ENCODE measurements around the gene UBL4B. TPM values are rescaled to one million over a fixed set of nuclear protein-coding genes. Genes with fewer than 3 reads are reported as not detected.

The UBL4B gene
- total RNA-seq, 1 experiment from 2014 or later = not detected

DNA sequence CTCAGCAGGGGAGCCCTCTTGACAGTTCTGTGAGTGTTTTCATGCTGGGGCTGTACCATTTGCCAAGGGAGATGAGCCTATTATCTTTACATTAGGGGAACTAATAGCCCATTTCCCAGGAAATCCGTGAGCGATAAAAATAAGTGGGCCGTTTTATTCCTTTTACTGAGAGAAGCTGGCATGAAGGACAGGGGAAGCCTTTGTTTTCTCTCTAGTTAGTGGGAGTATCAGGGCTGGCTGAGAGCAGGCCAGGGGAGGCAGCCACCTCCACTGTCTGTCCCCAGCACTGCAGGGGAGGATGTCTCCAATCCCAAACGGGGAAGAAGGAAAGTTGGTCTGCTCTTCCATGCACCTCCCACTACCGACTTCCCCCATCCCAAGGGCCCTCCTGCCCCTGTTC is 2.5 kb downstream of the UBL4B start:
- no peaks in the 10 kb centered on the region for H3K4me1 ChIP-seq (ENCODE audit: insufficient read depth, low read length)
- no peak overlapping the region for H4K8ac ChIP-seq (replicated peaks; ENCODE audit: insufficient read length, low read depth, low read length)
- Mint-ChIP-seq H3K4me3 (no peak overlapping the region), H3K27ac (no peak overlapping the region), H3K27me3 (ENCODE audit: low read depth) (peaks cover 30% of the 10 kb centered on the region), H3K36me3 (ENCODE audit: insufficient read depth in 1 of 3, low read depth in 3 of 3) (no peaks in the 10 kb centered on the region; a peak in 1 of 7 replicates), H3K4me1 (peaks cover 4 to 7% of the 10 kb centered on the region in 2 experiments; a peak in 2 of 4 replicates), H3K9me3 (peaks cover 0 to 6% of the 10 kb centered on the region in 2 experiments; a peak in 2 of 5 replicates)
- no peaks in the 10 kb centered on the region for H3K79me2 ChIP-seq (ENCODE audit: insufficient read depth, low read length)
- no peaks in the 10 kb centered on the region for H3K27me3 ChIP-seq (ENCODE audit: insufficient read depth, low read length)
- H3K14ac ChIP-seq (ENCODE audit: insufficient read depth, low read length) = no peak overlapping the region
- H3K9ac ChIP-seq (ENCODE audit: extremely low read depth, insufficient read length, low read length) = no peak overlapping the region
- H2AK5ac ChIP-seq (ENCODE audit: insufficient read length, low read length) = no peak overlapping the region
- H3K18ac ChIP-seq (ENCODE audit: insufficient read length, low read depth, low read length) = no peak overlapping the region
- no peak overlapping the region for H3K27ac ChIP-seq (ENCODE audit: insufficient read length, low read depth, low read length)
- H3K23me2 ChIP-seq (ENCODE audit: insufficient read length, low read depth, low read length, poor library complexity, severe bottlenecking) = no peaks in the 10 kb centered on the region
- H2BK15ac ChIP-seq (ENCODE audit: low read depth, low read length) = no peak overlapping the region
- no peak overlapping the region for H4K91ac ChIP-seq (ENCODE audit: insufficient read length, low read depth, low read length)
- no peaks in the 10 kb centered on the region for H4K20me1 ChIP-seq (ENCODE audit: control insufficient read depth, insufficient read depth, insufficient read length)
- H3K9me3 ChIP-seq (ENCODE audit: control insufficient read depth, low read depth, low read length) = no peaks in the 10 kb centered on the region
- H2BK120ac ChIP-seq (ENCODE audit: low read depth, low read length, poor library complexity, severe bottlenecking) = no peak overlapping the region
- H2BK12ac ChIP-seq (ENCODE audit: insufficient read length, low read depth, low read length) = no peak overlapping the region
- H4K5ac ChIP-seq (ENCODE audit: insufficient read length, low read depth, low read length) = no peak overlapping the region
- H3K4me2 ChIP-seq (ENCODE audit: insufficient read depth, insufficient read length, low read length) = no peak overlapping the region
- no peak overlapping the region for H3K4ac ChIP-seq (ENCODE audit: low read depth, low read length)
- no peak overlapping the region for H3K23ac ChIP-seq (ENCODE audit: insufficient read length, low read depth, low read length)
- no peak overlapping the region for H2BK20ac ChIP-seq (ENCODE audit: low read depth, low read length, poor library complexity, severe bottlenecking)
- WGBS (ENCODE audit: extremely low coverage, insufficient read length, low lambda C conversion rate) = no CpG with 5 or more reads among the region's 5 CpGs
- no peak overlapping the region for H3T11ph ChIP-seq (ENCODE audit: low read length)
- H2AFZ ChIP-seq (ENCODE audit: low read length) = no peak overlapping the region
- H3K56ac ChIP-seq (ENCODE audit: insufficient read length, low read depth, low read length) = no peak overlapping the region
- no peak for DNase-seq
- H2BK5ac ChIP-seq (ENCODE audit: insufficient read length, low read length) = no peak overlapping the region
- no peaks in the 10 kb centered on the region for H3K79me1 ChIP-seq (ENCODE audit: insufficient read depth, low read depth, low read length, poor library complexity, severe bottlenecking)
- TF ChIP-seq, protein P1, sequence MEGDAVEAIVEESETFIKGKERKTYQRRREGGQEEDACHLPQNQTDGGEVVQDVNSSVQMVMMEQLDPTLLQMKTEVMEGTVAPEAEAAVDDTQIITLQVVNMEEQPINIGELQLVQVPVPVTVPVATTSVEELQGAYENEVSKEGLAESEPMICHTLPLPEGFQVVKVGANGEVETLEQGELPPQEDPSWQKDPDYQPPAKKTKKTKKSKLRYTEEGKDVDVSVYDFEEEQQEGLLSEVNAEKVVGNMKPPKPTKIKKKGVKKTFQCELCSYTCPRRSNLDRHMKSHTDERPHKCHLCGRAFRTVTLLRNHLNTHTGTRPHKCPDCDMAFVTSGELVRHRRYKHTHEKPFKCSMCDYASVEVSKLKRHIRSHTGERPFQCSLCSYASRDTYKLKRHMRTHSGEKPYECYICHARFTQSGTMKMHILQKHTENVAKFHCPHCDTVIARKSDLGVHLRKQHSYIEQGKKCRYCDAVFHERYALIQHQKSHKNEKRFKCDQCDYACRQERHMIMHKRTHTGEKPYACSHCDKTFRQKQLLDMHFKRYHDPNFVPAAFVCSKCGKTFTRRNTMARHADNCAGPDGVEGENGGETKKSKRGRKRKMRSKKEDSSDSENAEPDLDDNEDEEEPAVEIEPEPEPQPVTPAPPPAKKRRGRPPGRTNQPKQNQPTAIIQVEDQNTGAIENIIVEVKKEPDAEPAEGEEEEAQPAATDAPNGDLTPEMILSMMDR (conservative IDR thresholded peaks at IDR 0.05) = no peak
